ENCODE data around the gene NDUFAF4. TPM values are rescaled to one million over a fixed set of nuclear protein-coding genes. Genes with fewer than 3 reads are reported as not detected.

NDUFAF4 gene
- total RNA-seq, result 28.4 and 31.5 TPM in 2 replicates
- long read RNA-seq, transcript NDUFAF4-201 (3 exons, 2,399 nt), result major isoform, 40 of 45 reads
- long read RNA-seq, partial matches to known transcripts, result 0 of 45 reads
- long read RNA-seq, other reads (novel, unspliced or antisense), result 4 of 45 reads

GRCh38 chr6:96897396-96898240, at the start of gene NDUFAF4:
NDUFAF4 (minus strand) TSS chr6:96897891; CDS start chr6:96897801, 90 bp downstream.
- Mint-ChIP-seq H3K4me1 (ENCODE audit: low read depth) (peaks cover 9% of the 10 kb centered on the region), H3K36me3 (ENCODE audit: insufficient read depth) (peaks cover 5% of the 10 kb centered on the region), H3K27ac (peak within 1 kb of the TSS; percentile 95), H3K27me3 (no peaks in the 10 kb centered on the region), H3K9me3 (ENCODE audit: low read depth) (no peaks in the 10 kb centered on the region), H3K4me3 (ENCODE audit: low read depth) (peak within 1 kb of the TSS; percentile 76)
- peak; percentile 96 for DNase-seq (ENCODE audit: low spot score, unreplicated experiment)
- TF ChIP-seq CTCF (IDR thresholded peaks at IDR 0.05; ENCODE audit: unreplicated experiment), result peak; percentile 97

- TF ChIP-seq CTCF (IDR thresholded peaks at IDR 0.05; ENCODE audit: unreplicated experiment), result no peak
- H3K27ac Mint-ChIP-seq, result no peak overlapping the region
- DNase-seq (ENCODE audit: low spot score, unreplicated experiment), result no peak
- H3K4me3 Mint-ChIP-seq (ENCODE audit: low read depth), result no peak overlapping the region
- no peaks in the 10 kb centered on the region for H3K27me3 Mint-ChIP-seq
- H3K36me3 Mint-ChIP-seq (ENCODE audit: insufficient read depth), result no peaks in the 10 kb centered on the region
- no peaks in the 10 kb centered on the region for H3K9me3 Mint-ChIP-seq (ENCODE audit: low read depth)
- H3K4me1 Mint-ChIP-seq (ENCODE audit: low read depth), result no peaks in the 10 kb centered on the region
Observed at GRCh38 chr6:96947055-96947454, 49.4 kb upstream of the NDUFAF4 start.

- Mint-ChIP-seq H3K27ac (no peak overlapping the region), H3K27me3 (no peaks in the 10 kb centered on the region), H3K4me1 (ENCODE audit: low read depth) (peaks cover 7% of the 10 kb centered on the region), H3K4me3 (ENCODE audit: low read depth) (no peak overlapping the region), H3K9me3 (ENCODE audit: low read depth) (no peaks in the 10 kb centered on the region), H3K36me3 (ENCODE audit: insufficient read depth) (no peaks in the 10 kb centered on the region)
- no peak for TF ChIP-seq CTCF (IDR thresholded peaks at IDR 0.05; ENCODE audit: unreplicated experiment)
- no peak for DNase-seq (ENCODE audit: low spot score, unreplicated experiment)
Observed at GRCh38 chr6:96943555-96944215, 46.0 kb upstream of the NDUFAF4 start.

DNA sequence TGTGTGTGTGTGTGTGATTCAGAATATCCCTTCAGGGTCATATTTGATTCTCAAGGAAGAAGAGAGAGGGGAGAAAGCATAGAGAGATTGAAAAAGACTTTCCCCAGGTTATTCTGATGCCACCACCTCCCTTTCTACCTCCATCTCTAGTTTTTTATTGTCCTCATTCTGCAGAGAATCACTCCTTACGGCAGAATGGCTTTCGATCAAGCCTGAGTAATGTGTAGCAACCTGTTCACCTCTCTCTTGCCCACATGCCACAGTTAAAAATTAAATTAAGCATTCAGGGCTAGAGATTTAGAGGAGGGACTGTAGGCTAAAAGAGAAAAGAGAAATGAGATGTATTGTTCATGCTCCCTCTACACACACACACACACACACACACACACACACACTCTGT, 45.0 kb upstream of the NDUFAF4 start:
- TF ChIP-seq CTCF (IDR thresholded peaks at IDR 0.05; ENCODE audit: unreplicated experiment), result no peak
- Mint-ChIP-seq H3K4me1 (ENCODE audit: low read depth) (peaks cover 8% of the 10 kb centered on the region), H3K27me3 (no peaks in the 10 kb centered on the region), H3K36me3 (ENCODE audit: insufficient read depth) (no peaks in the 10 kb centered on the region), H3K4me3 (ENCODE audit: low read depth) (no peak overlapping the region), H3K27ac (no peak overlapping the region), H3K9me3 (ENCODE audit: low read depth) (no peaks in the 10 kb centered on the region)
- DNase-seq (ENCODE audit: low spot score, unreplicated experiment), result no peak

DNA sequence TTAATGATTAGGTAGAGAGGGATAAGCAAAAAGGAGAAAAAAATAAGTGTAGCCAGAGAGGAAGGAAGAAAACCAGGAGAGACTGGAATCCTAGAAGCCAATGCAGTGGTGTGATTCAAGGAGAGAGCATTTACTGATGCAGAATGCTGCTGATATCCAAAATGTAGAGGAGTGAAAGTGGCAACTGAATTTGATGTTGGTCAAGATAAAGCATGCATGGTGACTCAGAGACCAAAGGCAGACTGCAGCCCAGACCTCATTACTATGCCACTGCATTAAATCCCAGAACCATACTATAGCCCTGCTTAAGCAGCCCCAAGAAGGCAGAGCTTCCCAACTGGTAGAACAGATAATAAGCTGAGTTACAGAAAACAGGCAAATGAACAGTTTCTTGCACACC, 42.6 kb upstream of the NDUFAF4 start:
- no peak for DNase-seq (ENCODE audit: low spot score, unreplicated experiment)
- Mint-ChIP-seq H3K4me1 (ENCODE audit: low read depth) (peaks cover 8% of the 10 kb centered on the region), H3K27me3 (no peaks in the 10 kb centered on the region), H3K27ac (no peak overlapping the region), H3K9me3 (ENCODE audit: low read depth) (no peaks in the 10 kb centered on the region), H3K4me3 (ENCODE audit: low read depth) (no peak overlapping the region), H3K36me3 (ENCODE audit: insufficient read depth) (no peaks in the 10 kb centered on the region)
- TF ChIP-seq CTCF (IDR thresholded peaks at IDR 0.05; ENCODE audit: unreplicated experiment), result no peak

Measured in progenitor cell of endocrine pancreas (in vitro differentiated cells).